NCI-H82 (cell line): ENCODE measurements around the gene ADAMTS2.
"Not testable (repeated sequence)": the region's sequence is repeated elsewhere in the genome, so short reads cannot be mapped to it uniquely, and the experiment has no call there.

Experiments used
- DNase-seq: peaks from one replicate; lab custom pipeline; 2025; lab: John Stamatoyannopoulos, UW

The ADAMTS2 gene

GRCh38 chr5:179111267-179112207 is 233.7 kb downstream of the ADAMTS2 start:
- DNase-seq = no peak

DNA sequence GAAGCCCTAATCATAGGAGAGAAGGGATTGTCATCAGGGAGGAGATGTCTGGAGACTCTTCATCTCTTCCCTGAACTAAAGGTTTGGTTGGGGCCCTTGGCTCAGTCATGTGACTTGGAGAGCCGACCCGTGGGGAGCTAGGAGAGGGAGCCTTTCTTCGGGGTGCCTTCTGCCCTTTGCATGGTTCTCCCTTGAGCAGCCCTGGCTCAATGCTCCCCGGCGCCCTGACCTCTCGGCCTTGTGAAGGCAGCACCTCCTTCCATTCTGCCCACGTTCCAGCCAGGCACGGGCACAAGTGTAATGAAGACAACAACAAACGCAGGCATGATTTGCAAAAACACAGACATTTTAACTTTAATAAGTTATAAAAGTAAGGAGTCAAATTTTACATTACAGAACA is 234.7 kb downstream of the ADAMTS2 start:
- no peak for DNase-seq

DNA sequence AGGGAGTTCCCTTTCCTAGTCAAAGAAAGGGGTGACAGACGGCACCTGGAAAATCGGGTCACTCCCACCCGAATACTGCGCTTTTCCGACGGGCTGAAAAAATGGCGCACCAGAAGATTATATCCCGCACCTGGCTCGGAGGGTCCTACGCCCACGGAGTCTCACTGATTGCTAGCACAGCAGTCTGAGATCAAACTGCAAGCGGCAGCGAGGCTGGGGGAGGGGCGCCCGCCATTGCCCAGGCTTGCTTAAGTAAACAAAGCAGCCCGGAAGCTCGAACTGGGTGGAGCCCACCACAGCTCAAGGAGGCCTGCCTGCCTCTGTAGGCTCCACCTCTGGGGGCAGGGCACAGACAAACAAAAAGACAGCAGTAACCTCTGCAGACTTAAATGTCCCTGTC is 244.0 kb downstream of the ADAMTS2 start:
- DNase-seq = not testable (repeated sequence)

- DNase-seq = peak; percentile 37
Measured at GRCh38 chr5:179089502-179089901, 255.8 kb downstream of the ADAMTS2 start.

- no peak for DNase-seq
Measured at GRCh38 chr5:179080724-179081123, 264.5 kb downstream of the ADAMTS2 start.

GRCh38 chr5:179079165-179079987 is 265.9 kb downstream of the ADAMTS2 start:
- DNase-seq = no peak

GRCh38 chr5:179065703-179066102 is 279.6 kb downstream of the ADAMTS2 start:
- DNase-seq = no peak

GRCh38 chr5:179061025-179061424 is 284.2 kb downstream of the ADAMTS2 start:
- no peak for DNase-seq
